Amniotic epithelial cell (primary cell): ENCODE results near the gene ZFP14.

Experiments
- DNase-seq: peaks from one replicate; pipeline ENCODE4 v3.0.0-alpha.2; 2010; ENCODE audit warnings: low read depth

Gene ZFP14

DNA sequence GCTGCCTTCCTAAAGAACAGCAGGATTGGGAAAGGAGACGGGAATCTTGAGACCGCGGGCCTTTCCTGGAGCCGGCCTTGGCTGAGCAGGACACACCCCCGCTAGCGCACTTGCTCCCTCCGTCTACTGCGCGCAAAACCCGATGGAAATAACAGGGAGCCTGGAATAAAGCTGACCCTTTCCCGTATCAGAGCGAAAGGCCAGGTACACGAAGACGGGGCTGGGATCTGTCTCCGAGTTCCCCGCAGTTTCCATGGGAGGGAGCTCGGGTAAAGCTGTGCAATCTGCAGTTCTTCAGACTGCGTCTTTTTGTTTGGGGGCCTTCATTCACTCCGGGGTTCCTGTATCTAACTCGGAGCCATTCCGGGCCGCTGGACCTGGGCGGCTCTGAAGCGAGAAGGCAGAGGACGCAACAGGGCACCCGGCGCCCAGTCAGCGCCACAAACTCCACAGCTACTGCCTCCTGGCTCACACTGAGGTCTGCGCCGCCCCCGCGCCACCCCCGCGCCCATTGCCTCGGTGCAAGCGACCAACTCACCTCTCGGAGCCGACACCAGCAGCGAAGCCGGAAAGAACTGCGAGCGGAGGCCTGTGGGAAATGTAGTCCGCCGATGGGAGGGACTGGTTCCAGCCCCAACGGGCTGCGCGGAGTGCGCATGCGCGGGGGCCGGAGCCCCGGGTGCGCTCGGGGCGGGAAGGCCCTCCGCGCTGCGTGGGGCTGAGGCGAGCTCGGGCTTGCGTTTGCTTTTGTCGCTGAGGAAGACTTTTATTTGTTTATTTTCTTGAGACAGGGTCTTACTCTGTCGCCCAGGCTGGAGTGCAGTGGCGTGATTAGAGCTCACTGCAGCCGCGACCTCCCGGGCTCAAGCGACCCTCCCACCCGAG lies at the start of gene ZFP14:
ZFP14 (minus strand) TSS at position 577 of the 885 bp plus-strand sequence. CDS start 11,309 bp downstream, outside the sequence.
- DNase-seq, result peak; percentile 91

GRCh38 chr19:36423925-36424324 lies 44.9 kb upstream of the ZFP14 start:
- DNase-seq, result no peak

GRCh38 chr19:36421749-36422481 lies 42.9 kb upstream of the ZFP14 start:
- DNase-seq, result no peak

GRCh38 chr19:36420961-36421748 lies 42.2 kb upstream of the ZFP14 start:
- peak; percentile 54 for DNase-seq

GRCh38 chr19:36418287-36419001 lies 39.4 kb upstream of the ZFP14 start, which contains the start of gene ZFP82:
TSS of gene ZFP82 (minus strand) at chr19:36418644. CDS start at chr19:36409789, 8,855 bp downstream.
- DNase-seq, result peak; percentile 67

DNA sequence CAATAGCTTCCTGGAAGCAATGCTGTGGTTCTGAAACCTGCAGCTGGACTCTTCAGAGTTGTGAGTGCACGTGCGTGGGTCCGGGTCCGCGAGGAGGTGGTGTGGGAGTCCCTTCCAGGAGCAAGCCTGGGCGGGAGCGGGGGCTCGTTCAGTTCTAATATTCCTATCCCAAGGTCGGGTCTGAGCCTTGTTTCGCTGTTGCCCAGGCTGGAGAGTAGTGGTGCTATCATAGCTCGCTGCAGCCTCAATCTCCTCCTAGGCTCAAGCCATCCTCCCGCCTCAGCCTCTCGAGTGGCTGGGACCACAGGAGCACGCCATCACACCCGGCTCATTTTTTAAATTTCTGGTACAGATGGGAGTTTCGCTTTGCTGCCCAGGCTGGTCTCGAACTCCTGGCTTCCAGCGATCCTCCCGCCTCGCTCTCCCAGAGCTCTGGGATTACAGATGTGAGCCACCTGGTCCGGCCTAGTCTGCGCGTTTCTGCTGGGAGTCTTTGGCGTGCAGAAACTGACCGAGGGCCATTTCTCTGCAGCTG lies 38.8 kb upstream of the ZFP14 start:
- no peak for DNase-seq

- DNase-seq, result peak; percentile 98
Measured at GRCh38 chr19:36409841-36410240, 30.8 kb upstream of the ZFP14 start.

DNA sequence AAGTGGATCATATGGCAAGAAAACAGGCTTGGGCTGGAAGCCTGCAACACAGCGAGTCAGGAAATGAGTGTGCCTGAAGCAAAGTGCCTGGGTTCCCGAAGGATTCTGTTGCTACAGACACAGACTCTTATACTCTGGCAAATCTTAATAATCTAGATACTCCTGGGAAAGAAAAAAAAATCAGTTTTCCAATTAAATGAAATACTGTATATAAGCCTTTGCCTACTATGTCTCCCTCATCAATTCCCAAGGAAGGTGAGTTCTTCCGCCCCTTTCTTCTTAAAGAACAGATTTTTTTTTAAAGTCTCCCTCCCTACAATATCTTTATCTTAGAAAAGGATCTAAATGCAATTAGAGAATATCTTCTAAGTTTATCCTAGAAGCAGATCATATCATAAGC lies 29.1 kb upstream of the ZFP14 start:
- DNase-seq, result no peak

DNA sequence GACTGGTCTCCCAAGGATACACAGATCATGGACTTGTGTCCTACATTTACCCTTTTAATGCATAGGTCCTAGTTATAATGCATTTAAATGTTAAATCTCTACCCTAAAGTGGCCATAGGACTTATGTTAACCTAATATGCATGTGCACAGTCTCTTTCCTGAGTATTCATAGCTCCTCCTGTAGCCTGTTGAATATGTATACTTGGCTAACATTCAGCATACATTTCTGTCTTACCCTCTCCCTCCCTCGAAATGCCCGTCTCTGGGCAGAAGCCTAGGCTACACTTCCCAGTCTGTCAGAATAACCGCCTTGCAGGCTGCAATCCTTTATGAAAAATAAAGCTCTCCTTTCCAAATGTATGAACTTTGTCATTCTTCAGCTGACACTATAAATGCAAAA lies 25.5 kb upstream of the ZFP14 start:
- no peak for DNase-seq

DNA sequence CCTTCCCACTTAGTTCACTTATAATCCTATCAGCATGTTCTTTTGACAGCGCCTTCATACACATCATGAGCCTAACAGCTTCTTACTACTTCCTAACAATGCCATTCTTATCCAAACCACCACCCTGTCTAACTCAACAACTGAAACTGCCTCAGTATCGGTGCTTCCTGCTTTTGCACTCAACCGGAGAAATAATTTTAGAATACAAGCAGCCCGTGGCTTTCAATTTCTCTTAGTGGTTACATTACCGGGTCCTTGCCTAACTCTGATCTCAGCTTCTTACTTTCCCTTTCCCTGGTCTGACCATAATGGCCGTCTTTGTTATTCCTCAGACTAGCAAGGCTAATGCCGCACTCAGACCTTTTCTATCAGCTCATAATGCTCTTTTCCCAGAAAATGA lies 22.5 kb upstream of the ZFP14 start:
- DNase-seq, result no peak

- DNase-seq, result no peak
Measured at GRCh38 chr19:36398571-36398970, 19.6 kb upstream of the ZFP14 start.

- peak; percentile 6 for DNase-seq
Measured at GRCh38 chr19:36392916-36393673, 14.1 kb upstream of the ZFP14 start.

DNA sequence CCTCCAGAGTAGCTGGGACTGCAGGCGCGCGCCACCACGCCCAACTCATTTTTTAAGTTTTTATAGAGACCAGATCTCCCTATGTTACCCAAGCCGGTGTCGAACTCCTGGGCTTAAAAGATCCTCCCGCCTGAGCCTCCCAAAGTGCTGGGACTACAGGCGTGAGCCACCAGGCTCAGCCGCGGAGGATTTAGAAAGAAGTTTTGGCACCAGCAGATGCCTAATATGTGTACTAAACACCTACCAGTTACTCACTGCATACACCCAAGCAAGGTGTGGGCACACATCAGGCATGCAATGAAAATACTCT lies 464 bp upstream of the ZFP14 start:
- DNase-seq, result no peak

DNA sequence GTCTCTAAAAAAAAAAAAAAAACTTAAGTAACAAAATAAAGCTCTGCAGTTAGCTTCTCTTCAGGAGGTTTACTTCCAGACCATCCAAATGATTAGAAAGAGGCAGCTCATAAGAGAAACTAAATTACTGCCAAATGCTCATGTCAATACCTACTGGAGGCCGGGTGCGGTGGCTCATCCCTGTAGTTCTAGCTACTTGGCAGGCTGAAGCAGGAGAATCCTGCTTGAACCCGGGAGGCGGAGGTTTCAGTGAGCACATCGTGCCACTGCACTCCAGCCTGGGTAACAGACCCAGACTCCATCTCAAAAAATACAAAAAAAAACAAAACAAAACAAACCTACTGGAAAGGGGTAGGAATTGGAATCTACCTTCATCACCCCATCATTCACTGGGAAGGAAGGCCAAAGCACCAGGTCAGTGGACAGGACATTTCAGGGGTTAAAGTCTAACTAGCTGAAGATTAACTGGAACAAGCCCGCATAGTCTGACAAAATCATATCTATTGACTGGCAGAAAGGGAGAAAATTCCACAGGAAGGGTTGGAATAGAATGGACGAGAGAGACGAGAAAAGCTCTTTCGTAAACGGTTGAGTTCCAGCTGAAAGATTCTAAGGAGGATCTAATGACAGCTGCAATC lies 1.3 kb downstream of the ZFP14 start:
- no peak for DNase-seq

GRCh38 chr19:36373638-36374156 lies 5.3 kb downstream of the ZFP14 start:
- no peak for DNase-seq

DNA sequence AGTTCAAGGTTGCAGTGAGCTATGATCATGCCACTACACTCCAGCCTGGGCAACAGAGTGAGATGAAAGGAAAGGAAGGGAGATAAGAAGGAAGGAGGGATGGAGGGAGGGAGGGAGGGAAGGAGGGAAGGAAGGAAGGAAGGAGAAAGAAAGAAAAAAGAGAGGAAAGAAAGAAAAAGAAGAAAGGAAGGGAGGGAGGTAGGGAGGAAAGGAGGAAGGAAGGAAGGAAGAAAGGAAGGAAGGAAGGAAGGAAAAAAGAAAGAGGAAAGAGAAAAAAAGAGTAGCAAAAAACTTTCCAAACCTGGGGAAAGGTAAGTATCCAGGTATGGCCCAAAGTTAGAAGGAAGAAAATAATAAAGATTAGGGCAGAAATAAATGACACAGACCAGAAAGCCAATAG lies 7.1 kb downstream of the ZFP14 start:
- no peak for DNase-seq

GRCh38 chr19:36363845-36364244 lies 15.2 kb downstream of the ZFP14 start:
- no peak for DNase-seq

- no peak for DNase-seq
Measured at GRCh38 chr19:36340786-36341372, 38.1 kb downstream of the ZFP14 start.

GRCh38 chr19:36331353-36332228 lies 47.4 kb downstream of the ZFP14 start:
- peak; percentile 93 for DNase-seq
